SK-N-SH treated with all-trans-retinoic acid at 6 μM for 48 hours (cell line): ENCODE measurements around the gene EDARADD.

Experiments used
- ATAC-seq: fragments of 200-7000 bp; cut with Tn5 transposase; 3 replicates; pipeline ENCODE4 v1.9.1; 2020; ENCODE audit warnings: mild to moderate bottlenecking, moderate library complexity
- ARNTL ChIP-seq: fragments of 450-650 bp; formaldehyde crosslinking; IDR thresholded peaks from 2 replicates; pipeline ENCODE4 v1.5.0; 2020; ENCODE audit warnings: low read depth, mild to moderate bottlenecking, moderate library complexity, borderline replicate concordance
- BACH2 ChIP-seq: fragments of 250-450 bp; sonication (Bioruptor Pico); IDR thresholded peaks from 2 replicates; pipeline ENCODE4 v1.9.0; 2021; ENCODE audit warnings: mild to moderate bottlenecking, borderline replicate concordance
- CSDC2 ChIP-seq: fragments of 250-450 bp; sonication (Bioruptor Pico); IDR thresholded peaks from 2 replicates; pipeline ENCODE4 v1.5.0; 2020; ENCODE audit warnings: mild to moderate bottlenecking, moderate library complexity
- ESRRG ChIP-seq: fragments of 250-450 bp; sonication (Bioruptor Pico); IDR thresholded peaks from 2 replicates; pipeline ENCODE4 v1.6.1; 2021; ENCODE audit warnings: mild to moderate bottlenecking
- GLIS3 ChIP-seq: fragments of 250-450 bp; sonication (Bioruptor Pico); IDR thresholded peaks from 2 replicates; pipeline ENCODE4 v1.5.0; 2020; ENCODE audit warnings: mild to moderate bottlenecking, moderate library complexity
- ISL1 ChIP-seq: fragments of 250-450 bp; sonication (Bioruptor Pico); IDR thresholded peaks from 2 replicates; pipeline ENCODE4 v2.1.2; 2022; ENCODE audit warnings: mild to moderate bottlenecking, moderate library complexity
- OSR1 ChIP-seq: fragments of 250-450 bp; sonication (Bioruptor Pico); IDR thresholded peaks from 2 replicates; pipeline ENCODE4 v1.8.0; 2022; ENCODE audit warnings: moderate library complexity, mild to moderate bottlenecking, inconsistent platforms
- PPARA ChIP-seq: fragments of 250-450 bp; sonication (Bioruptor Pico); IDR thresholded peaks from 2 replicates; pipeline ENCODE4 v1.5.0; 2020; ENCODE audit warnings: mild to moderate bottlenecking, borderline replicate concordance
- RARB ChIP-seq: fragments of 250-450 bp; sonication (Bioruptor Pico); IDR thresholded peaks from 2 replicates; pipeline ENCODE4 v1.8.0; 2021; ENCODE audit warnings: mild to moderate bottlenecking, moderate library complexity
- SNAI2 ChIP-seq: fragments of 250-450 bp; sonication (Bioruptor Pico); IDR thresholded peaks from 2 replicates; pipeline ENCODE4 v1.5.0; 2020; ENCODE audit warnings: mild to moderate bottlenecking, moderate library complexity
- TOX ChIP-seq: fragments of 250-450 bp; sonication (Bioruptor Pico); IDR thresholded peaks from 2 replicates; pipeline ENCODE4 v1.8.0; 2021; ENCODE audit warnings: mild to moderate bottlenecking, moderate library complexity, borderline replicate concordance
- ZC3H10 ChIP-seq: fragments of 250-450 bp; sonication (Bioruptor Pico); IDR thresholded peaks from 2 replicates; pipeline ENCODE4 v1.5.1; 2021; ENCODE audit warnings: mild to moderate bottlenecking, moderate library complexity
- ZFP3 ChIP-seq: fragments of 250-450 bp; sonication (Bioruptor Pico); IDR thresholded peaks from 2 replicates; pipeline ENCODE4 v1.5.0; 2020; ENCODE audit warnings: mild to moderate bottlenecking, moderate library complexity
- ZFP30 ChIP-seq: fragments of 450-650 bp; formaldehyde crosslinking; IDR thresholded peaks from 2 replicates; pipeline ENCODE4 v1.5.0; 2022; ENCODE audit warnings: mild to moderate bottlenecking, moderate library complexity
- ZNF565 ChIP-seq: fragments of 450-650 bp; formaldehyde crosslinking; conservative IDR thresholded peaks from 2 replicates; pipeline ENCODE4 v1.5.0; 2020; ENCODE audit warnings: low read depth, mild to moderate bottlenecking, moderate library complexity
- ZNF70 ChIP-seq: fragments of 450-650 bp; formaldehyde crosslinking; IDR thresholded peaks from 2 replicates; pipeline ENCODE4 v1.5.0; 2020; ENCODE audit warnings: mild to moderate bottlenecking, moderate library complexity
- ZNF8 ChIP-seq: fragments of 450-650 bp; formaldehyde crosslinking; IDR thresholded peaks from 2 replicates; pipeline ENCODE4 v1.5.0; 2020; ENCODE audit warnings: mild to moderate bottlenecking, moderate library complexity
- TF ChIP-seq, protein P1 (sequence below): fragments of 250-450 bp; sonication (Bioruptor Pico); IDR thresholded peaks from 2 replicates; pipeline ENCODE4 v1.8.0; 2020; ENCODE audit warnings: mild to moderate bottlenecking, moderate library complexity, borderline replicate concordance
- TF ChIP-seq, protein P2 (sequence below): fragments of 250-450 bp; sonication (Bioruptor Pico); IDR thresholded peaks from 2 replicates; pipeline ENCODE4 v1.5.1; 2021; ENCODE audit warnings: mild to moderate bottlenecking, moderate library complexity
- TF ChIP-seq, protein P3 (sequence below): fragments of 250-450 bp; sonication (Bioruptor Pico); IDR thresholded peaks from 2 replicates; pipeline ENCODE4 v1.8.0; 2021; ENCODE audit warnings: low read depth, mild to moderate bottlenecking, moderate library complexity, borderline replicate concordance
- TF ChIP-seq, protein P4 (sequence below): fragments of 250-450 bp; sonication (Bioruptor Pico); IDR thresholded peaks from 2 replicates; pipeline ENCODE4 v1.5.1; 2020; ENCODE audit warnings: low read depth, mild to moderate bottlenecking, moderate library complexity

The EDARADD gene

DNA sequence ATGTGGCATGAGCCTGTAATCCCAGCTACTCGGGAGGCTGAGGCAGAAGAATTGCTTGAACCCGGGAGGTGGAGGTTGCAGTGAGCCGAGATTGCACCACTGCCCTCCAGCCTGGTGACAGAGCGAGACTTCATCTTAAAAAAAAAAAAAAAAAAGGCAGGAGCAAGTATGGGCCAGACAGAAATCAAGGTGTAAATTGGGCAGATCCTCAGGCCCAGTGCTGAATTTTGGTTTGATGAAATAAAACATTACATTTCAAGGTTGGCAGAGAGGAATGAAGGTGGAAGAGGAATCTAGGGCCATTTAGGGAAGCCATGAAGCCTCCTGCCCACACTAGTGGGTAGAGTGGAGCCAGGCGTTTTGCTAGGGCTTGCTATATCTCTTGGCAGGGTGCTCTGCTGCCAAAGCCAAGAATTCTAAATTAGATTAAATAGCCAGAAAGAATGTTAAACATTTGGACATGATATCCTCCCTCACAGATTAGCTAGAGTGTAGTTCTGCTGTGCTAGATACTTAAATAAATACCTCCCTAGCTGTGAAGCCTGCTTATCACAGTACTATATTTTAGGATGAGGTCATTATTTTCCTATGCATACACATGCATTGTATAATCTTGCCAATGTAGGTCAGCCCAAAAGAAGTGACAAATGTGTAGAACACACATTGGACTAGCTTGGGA lies 113.1 kb downstream of the EDARADD start (continued):
- TF ChIP-seq ISL1 (CRISPR knock-in tag): peak; percentile 85

DNA sequence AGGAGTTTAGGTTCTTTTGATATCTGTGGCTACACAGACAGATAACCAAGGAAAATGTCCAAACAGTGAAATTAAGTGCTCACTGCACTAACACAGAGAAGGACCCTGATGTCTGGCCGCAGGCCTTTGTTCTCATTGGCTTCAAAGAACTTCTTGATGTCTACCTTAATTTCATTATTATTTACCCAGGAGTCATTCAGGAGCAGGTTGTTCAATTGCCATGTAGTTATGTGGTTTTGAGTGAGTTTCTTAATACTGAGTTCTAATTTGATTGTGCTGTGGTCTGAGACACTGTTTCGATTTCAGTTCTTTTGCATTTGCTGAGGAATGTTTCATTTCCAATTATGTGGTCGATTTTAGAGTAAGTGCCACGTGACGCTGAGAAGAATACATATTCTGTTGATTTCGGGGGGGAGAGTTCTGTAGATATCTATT lies 114.5 kb downstream of the EDARADD start:
- ATAC-seq: no peak
- TF ChIP-seq TOX (CRISPR knock-in tag) (no peak), ISL1 (CRISPR knock-in tag) (0 out of 2 replicates have a peak, but pooled peaks have one; percentile 29), ZFP30 (CRISPR knock-in tag) (no peak), ZNF565 (no peak), RARB (no peak)
- TF ChIP-seq, protein P1, sequence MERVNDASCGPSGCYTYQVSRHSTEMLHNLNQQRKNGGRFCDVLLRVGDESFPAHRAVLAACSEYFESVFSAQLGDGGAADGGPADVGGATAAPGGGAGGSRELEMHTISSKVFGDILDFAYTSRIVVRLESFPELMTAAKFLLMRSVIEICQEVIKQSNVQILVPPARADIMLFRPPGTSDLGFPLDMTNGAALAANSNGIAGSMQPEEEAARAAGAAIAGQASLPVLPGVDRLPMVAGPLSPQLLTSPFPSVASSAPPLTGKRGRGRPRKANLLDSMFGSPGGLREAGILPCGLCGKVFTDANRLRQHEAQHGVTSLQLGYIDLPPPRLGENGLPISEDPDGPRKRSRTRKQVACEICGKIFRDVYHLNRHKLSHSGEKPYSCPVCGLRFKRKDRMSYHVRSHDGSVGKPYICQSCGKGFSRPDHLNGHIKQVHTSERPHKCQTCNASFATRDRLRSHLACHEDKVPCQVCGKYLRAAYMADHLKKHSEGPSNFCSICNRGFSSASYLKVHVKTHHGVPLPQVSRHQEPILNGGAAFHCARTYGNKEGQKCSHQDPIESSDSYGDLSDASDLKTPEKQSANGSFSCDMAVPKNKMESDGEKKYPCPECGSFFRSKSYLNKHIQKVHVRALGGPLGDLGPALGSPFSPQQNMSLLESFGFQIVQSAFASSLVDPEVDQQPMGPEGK (CRISPR knock-in tag): no peak
- TF ChIP-seq, protein P2, sequence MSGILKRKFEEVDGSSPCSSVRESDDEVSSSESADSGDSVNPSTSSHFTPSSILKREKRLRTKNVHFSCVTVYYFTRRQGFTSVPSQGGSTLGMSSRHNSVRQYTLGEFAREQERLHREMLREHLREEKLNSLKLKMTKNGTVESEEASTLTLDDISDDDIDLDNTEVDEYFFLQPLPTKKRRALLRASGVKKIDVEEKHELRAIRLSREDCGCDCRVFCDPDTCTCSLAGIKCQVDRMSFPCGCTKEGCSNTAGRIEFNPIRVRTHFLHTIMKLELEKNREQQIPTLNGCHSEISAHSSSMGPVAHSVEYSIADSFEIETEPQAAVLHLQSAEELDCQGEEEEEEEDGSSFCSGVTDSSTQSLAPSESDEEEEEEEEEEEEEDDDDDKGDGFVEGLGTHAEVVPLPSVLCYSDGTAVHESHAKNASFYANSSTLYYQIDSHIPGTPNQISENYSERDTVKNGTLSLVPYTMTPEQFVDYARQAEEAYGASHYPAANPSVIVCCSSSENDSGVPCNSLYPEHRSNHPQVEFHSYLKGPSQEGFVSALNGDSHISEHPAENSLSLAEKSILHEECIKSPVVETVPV (CRISPR knock-in tag): no peak

DNA sequence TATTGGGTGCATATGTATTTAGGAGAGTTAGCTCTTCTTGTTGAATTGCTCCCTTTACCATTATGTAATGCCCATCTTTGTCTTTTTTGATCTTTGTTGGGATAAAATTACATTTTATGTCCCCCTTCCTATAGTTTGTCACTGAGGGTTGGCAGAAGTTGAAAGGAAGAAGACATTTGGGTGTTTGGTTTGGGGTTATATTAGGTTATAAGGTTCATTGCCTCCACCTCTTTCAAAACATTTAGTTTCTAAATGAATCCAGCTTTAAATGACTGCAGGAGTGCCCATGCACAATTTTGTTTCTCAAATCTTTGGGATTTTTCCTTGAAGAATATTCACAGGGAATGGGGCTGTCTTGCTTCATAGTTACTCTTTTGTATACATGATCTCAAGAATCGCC lies 115.1 kb downstream of the EDARADD start:
- TF ChIP-seq ESRRG (CRISPR knock-in tag) (no peak), BACH2 (CRISPR knock-in tag) (no peak), ARNTL (CRISPR knock-in tag) (no peak), ZNF8 (CRISPR knock-in tag) (no peak), ZNF70 (no peak), ZC3H10 (CRISPR knock-in tag) (no peak)
- TF ChIP-seq, protein P3, sequence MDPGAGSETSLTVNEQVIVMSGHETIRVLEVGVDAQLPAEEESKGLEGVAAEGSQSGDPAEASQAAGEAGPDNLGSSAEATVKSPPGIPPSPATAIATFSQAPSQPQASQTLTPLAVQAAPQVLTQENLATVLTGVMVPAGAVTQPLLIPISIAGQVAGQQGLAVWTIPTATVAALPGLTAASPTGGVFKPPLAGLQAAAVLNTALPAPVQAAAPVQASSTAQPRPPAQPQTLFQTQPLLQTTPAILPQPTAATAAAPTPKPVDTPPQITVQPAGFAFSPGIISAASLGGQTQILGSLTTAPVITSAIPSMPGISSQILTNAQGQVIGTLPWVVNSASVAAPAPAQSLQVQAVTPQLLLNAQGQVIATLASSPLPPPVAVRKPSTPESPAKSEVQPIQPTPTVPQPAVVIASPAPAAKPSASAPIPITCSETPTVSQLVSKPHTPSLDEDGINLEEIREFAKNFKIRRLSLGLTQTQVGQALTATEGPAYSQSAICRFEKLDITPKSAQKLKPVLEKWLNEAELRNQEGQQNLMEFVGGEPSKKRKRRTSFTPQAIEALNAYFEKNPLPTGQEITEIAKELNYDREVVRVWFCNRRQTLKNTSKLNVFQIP (CRISPR knock-in tag): no peak
- TF ChIP-seq, protein P2 (CRISPR knock-in tag): no peak
- ATAC-seq: no peak

DNA sequence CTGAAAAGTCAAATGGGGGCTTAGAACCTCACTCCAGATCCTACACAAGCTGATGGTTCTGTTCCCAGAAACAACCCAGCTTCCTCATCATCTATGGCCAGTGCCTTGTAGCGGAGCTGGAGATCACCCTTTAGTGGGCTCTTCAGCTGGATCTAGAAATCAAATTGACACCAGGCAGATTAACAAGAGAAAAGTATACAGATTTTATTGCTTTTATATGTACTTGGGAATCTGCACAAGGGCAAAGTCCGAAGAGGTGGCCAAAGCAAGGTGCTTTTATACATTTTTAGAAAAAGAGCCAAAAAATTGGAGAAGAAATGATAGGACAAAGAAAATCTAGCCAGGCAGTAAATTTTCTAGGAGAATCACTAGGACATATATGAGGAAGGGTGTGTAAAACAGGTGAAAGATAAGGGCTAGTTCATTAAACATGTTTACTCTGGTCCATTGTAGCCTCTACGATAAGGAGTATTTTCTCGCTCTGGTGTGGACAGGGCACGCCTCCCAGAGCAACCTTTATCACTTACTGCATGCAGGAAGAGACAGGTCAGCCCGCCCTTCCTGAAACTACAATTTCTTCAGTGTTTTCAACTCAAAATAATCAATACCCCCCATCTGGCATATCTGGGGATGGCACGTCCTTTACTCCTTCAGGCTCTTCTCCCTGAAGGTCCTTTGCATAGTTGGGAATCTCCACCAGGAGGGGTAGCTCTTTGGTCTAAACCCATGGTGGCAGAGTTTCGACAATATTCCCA lies 115.7 kb downstream of the EDARADD start:
- TF ChIP-seq, protein P4, sequence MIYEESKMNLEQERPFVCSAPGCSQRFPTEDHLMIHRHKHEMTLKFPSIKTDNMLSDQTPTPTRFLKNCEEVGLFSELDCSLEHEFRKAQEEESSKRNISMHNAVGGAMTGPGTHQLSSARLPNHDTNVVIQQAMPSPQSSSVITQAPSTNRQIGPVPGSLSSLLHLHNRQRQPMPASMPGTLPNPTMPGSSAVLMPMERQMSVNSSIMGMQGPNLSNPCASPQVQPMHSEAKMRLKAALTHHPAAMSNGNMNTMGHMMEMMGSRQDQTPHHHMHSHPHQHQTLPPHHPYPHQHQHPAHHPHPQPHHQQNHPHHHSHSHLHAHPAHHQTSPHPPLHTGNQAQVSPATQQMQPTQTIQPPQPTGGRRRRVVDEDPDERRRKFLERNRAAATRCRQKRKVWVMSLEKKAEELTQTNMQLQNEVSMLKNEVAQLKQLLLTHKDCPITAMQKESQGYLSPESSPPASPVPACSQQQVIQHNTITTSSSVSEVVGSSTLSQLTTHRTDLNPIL (CRISPR knock-in tag): no peak
- TF ChIP-seq ARNTL (CRISPR knock-in tag) (no peak), BACH2 (CRISPR knock-in tag) (no peak), ESRRG (CRISPR knock-in tag) (no peak), RARB (no peak), ZC3H10 (CRISPR knock-in tag) (no peak), OSR1 (CRISPR knock-in tag) (no peak), GLIS3 (CRISPR knock-in tag) (no peak), SNAI2 (no peak), ZNF70 (no peak), ZNF565 (no peak), CSDC2 (no peak), ZFP3 (CRISPR knock-in tag) (no peak), PPARA (CRISPR knock-in tag) (no peak)
- TF ChIP-seq, protein P3 (CRISPR knock-in tag): no peak
- no peak for ATAC-seq
